H9 (cell line): ENCODE results near the gene ADSL. TPM values are rescaled to one million over a fixed set of nuclear protein-coding genes. Genes with fewer than 3 reads are reported as not detected.

Experiments
- DNase-seq: peaks from one replicate; pipeline ENCODE4 v3.0.0-alpha.2; 2017
- H2AFZ ChIP-seq: one replicate; pipeline ENCODE4 v1.6.1; 2013; ENCODE audit warnings: mild to moderate bottlenecking, low read length, control low read depth, moderate library complexity
- H2AK5ac ChIP-seq: 2 replicates; pipeline ENCODE4 v1.6.1; 2013; ENCODE audit warnings: low read length, control low read depth, mixed read lengths; ENCODE audit not compliant: insufficient read length
- H2BK120ac ChIP-seq: one replicate; pipeline ENCODE4 v1.6.1; 2013; ENCODE audit warnings: low read depth, mild to moderate bottlenecking, low read length, control low read depth, inconsistent platforms; ENCODE audit not compliant: poor library complexity, severe bottlenecking
- H2BK12ac ChIP-seq: 2 replicates; pipeline ENCODE4 v1.6.1; 2013; ENCODE audit warnings: low read length, control low read depth, mixed read lengths, low read depth; ENCODE audit not compliant: insufficient read length
- H2BK15ac ChIP-seq: 2 replicates; pipeline ENCODE4 v1.6.1; 2013; ENCODE audit warnings: low read depth, low read length, control low read depth
- H2BK20ac ChIP-seq: one replicate; pipeline ENCODE4 v1.6.1; 2013; ENCODE audit warnings: low read depth, mild to moderate bottlenecking, low read length, control low read depth, inconsistent platforms; ENCODE audit not compliant: poor library complexity, severe bottlenecking
- H2BK5ac ChIP-seq: 2 replicates; pipeline ENCODE4 v1.6.1; 2013; ENCODE audit warnings: low read length, control low read depth, mixed read lengths; ENCODE audit not compliant: insufficient read length
- H3K14ac ChIP-seq: 2 replicates; pipeline ENCODE4 v1.6.1; 2013; ENCODE audit warnings: low read length, control low read depth; ENCODE audit not compliant: insufficient read depth
- H3K18ac ChIP-seq: 2 replicates; pipeline ENCODE4 v1.6.1; 2013; ENCODE audit warnings: low read depth, mild to moderate bottlenecking, mixed read lengths, low read length, control low read depth; ENCODE audit not compliant: insufficient read length
- H3K23ac ChIP-seq: 2 replicates; pipeline ENCODE4 v1.6.1; 2013; ENCODE audit warnings: low read length, control low read depth, mixed read lengths, low read depth; ENCODE audit not compliant: insufficient read length
- H3K23me2 ChIP-seq: 2 replicates; pipeline ENCODE4 v1.6.1; 2013; ENCODE audit warnings: low read depth, mild to moderate bottlenecking, mixed read lengths, low read length, control low read depth; ENCODE audit not compliant: insufficient read length, poor library complexity, severe bottlenecking
- H3K27ac ChIP-seq: 2 replicates; pipeline ENCODE4 v1.5.1; 2013; ENCODE audit warnings: low read length, control low read depth, mixed read lengths, low read depth; ENCODE audit not compliant: insufficient read length
- H3K27me3 ChIP-seq: 2 replicates; pipeline ENCODE4 v1.6.1; 2013; ENCODE audit warnings: low read length, control low read depth, inconsistent platforms; ENCODE audit not compliant: insufficient read depth
- H3K4ac ChIP-seq: 2 replicates; pipeline ENCODE4 v1.6.1; 2013; ENCODE audit warnings: low read depth, mild to moderate bottlenecking, control low read depth, inconsistent platforms, low read length, moderate library complexity
- H3K4me1 ChIP-seq: 2 replicates; pipeline ENCODE4 v1.6.1; 2013; ENCODE audit warnings: low read length, control low read depth, inconsistent platforms; ENCODE audit not compliant: insufficient read depth
- H3K4me2 ChIP-seq: 2 replicates; pipeline ENCODE4 v1.6.1; 2013; ENCODE audit warnings: low read length, control low read depth, mixed read lengths; ENCODE audit not compliant: insufficient read length, insufficient read depth
- H3K56ac ChIP-seq: 2 replicates; pipeline ENCODE4 v1.6.1; 2013; ENCODE audit warnings: low read depth, mild to moderate bottlenecking, mixed read lengths, low read length, control low read depth; ENCODE audit not compliant: insufficient read length
- H3K79me1 ChIP-seq: 2 replicates; pipeline ENCODE4 v1.6.1; 2013; ENCODE audit warnings: low read depth, mild to moderate bottlenecking, moderate library complexity, low read length, control low read depth, inconsistent platforms; ENCODE audit not compliant: insufficient read depth, poor library complexity, severe bottlenecking
- H3K79me2 ChIP-seq: 2 replicates; pipeline ENCODE4 v1.6.1; 2013; ENCODE audit warnings: low read length, control low read depth, inconsistent platforms; ENCODE audit not compliant: insufficient read depth
- H3K9ac ChIP-seq: 2 replicates; pipeline ENCODE4 v1.6.1; 2013; ENCODE audit warnings: low read length, control low read depth, mixed read lengths; ENCODE audit not compliant: insufficient read length; ENCODE audit errors: extremely low read depth
- H3K9me3 ChIP-seq: one replicate; pipeline ENCODE4 v1.6.1; 2013; ENCODE audit warnings: low read depth, low read length, inconsistent platforms; ENCODE audit not compliant: control insufficient read depth
- H3T11ph ChIP-seq: one replicate; pipeline ENCODE4 v1.6.1; 2013; ENCODE audit warnings: mild to moderate bottlenecking, low read length, control low read depth, inconsistent platforms
- H4K20me1 ChIP-seq: one replicate; pipeline ENCODE4 v1.6.1; 2013; ENCODE audit not compliant: control insufficient read depth, insufficient read length, insufficient read depth
- H4K5ac ChIP-seq: 2 replicates; pipeline ENCODE4 v1.6.1; 2013; ENCODE audit warnings: low read depth, mild to moderate bottlenecking, mixed read lengths, low read length, control low read depth; ENCODE audit not compliant: insufficient read length
- H4K8ac ChIP-seq: replicated peaks from 2 replicates; pipeline ENCODE4 v1.6.1; 2013; ENCODE audit warnings: low read length, control low read depth, mixed read lengths, low read depth; ENCODE audit not compliant: insufficient read length
- H4K91ac ChIP-seq: 2 replicates; pipeline ENCODE4 v1.6.1; 2013; ENCODE audit warnings: low read depth, mild to moderate bottlenecking, moderate library complexity, mixed read lengths, low read length, control low read depth; ENCODE audit not compliant: insufficient read length
- H3K27ac Mint-ChIP-seq, 3 experiments: 2 replicates in 2 of 3; 3 replicates in 1 of 3; pipeline ENCODE4 v1.8.0; 2020 to 2021; ENCODE audit warnings: mixed read lengths in 3 of 3, mild to moderate bottlenecking in 1 of 3, moderate library complexity in 1 of 3
- H3K27me3 Mint-ChIP-seq: 2 replicates; pipeline ENCODE4 v1.8.0; 2021; ENCODE audit warnings: low read depth, mild to moderate bottlenecking, moderate library complexity, mixed read lengths
- H3K36me3 Mint-ChIP-seq, 3 experiments: 2 replicates in 2 of 3; 3 replicates in 1 of 3; pipeline ENCODE4 v1.8.0; 2020 to 2021; ENCODE audit warnings: low read depth in 3 of 3, mixed read lengths in 3 of 3; ENCODE audit not compliant: insufficient read depth in 1 of 3
- H3K4me1 Mint-ChIP-seq, 2 experiments: 2 replicates each; pipeline ENCODE4 v1.8.0; 2020; ENCODE audit warnings: mixed read lengths in 2 of 2
- H3K4me3 Mint-ChIP-seq, 2 experiments: 2 replicates in 1 of 2; 3 replicates in 1 of 2; pipeline ENCODE4 v1.8.0; 2020 to 2021; ENCODE audit warnings: mild to moderate bottlenecking in 2 of 2, mixed read lengths in 2 of 2, moderate library complexity in 1 of 2
- H3K9me3 Mint-ChIP-seq, 2 experiments: 2 replicates in 1 of 2; 3 replicates in 1 of 2; pipeline ENCODE4 v1.8.0; 2020; ENCODE audit warnings: mild to moderate bottlenecking in 2 of 2, mixed read lengths in 2 of 2, moderate library complexity in 1 of 2
- WGBS: extraction: QIAGEN DNeasy Blood & Tissue Kit; methylation state at CpG from one replicate; pipeline ENCODE4 v1.1.7; 2013; ENCODE audit warnings: missing lambda C conversion rate, low lambda C conversion rate, mixed read lengths; ENCODE audit not compliant: insufficient read length; ENCODE audit errors: extremely low coverage; 5-methylcytosine and 5-hydroxymethylcytosine counted together
- total RNA-seq: library from RNA; stranded (reverse); gene quantifications from 2 replicates; pipeline ENCODE4 v1.2.1, GENCODE V29; 2021
- TF ChIP-seq, protein P1 (sequence below): fragments of 200-600 bp; sonication (generic); conservative IDR thresholded peaks from 3 replicates; pipeline ENCODE4 v1.8.0; 2021; ENCODE audit warnings: antibody characterized with exemption, mild to moderate bottlenecking

The ADSL gene
- total RNA-seq, 1 experiment from 2014 or later: 175 TPM

DNA sequence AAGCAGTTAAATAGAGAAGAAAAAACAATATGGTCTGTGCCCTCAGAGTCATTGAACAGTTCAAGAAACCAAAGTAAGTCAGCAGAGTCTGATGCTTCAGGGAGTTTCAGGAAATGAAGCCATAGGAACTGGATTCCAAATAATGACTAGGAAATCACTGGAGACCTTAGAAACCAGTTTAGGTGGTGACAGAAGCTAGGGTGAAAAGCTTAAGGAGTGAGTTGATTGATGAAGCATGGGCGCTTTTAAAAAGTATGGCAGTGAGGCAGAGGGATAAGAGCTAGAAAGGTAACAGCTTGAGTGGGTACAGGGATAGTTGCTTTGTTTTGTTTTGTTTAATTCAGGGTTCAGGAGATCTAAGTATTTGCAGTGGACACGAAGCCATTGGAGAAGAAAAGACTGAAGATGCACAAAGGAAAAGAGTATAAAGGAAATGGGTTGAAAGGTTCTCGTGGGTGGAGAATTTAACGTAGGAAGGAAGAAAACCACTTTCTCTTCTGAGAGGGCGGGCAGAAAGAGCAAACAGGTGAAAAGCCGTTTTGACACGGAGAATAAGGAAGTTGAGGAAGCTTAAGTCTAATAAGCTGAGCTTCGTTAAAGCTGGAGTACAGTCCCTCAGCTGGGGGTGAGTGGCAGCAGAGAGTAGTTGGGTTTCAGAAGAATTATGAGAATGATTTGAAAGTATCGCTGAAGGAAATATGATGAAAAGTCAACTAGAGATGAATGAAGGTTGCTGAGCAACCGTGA, 38.9 kb downstream of the ADSL start:
- H3K4me2 ChIP-seq: no peak overlapping the region
- Mint-ChIP-seq H3K4me1 (peaks cover 0 to 10% of the 10 kb centered on the region in 2 experiments), H3K27me3 (no peaks in the 10 kb centered on the region), H3K36me3 (peaks cover 0 to 5% (median 0%) of the 10 kb centered on the region in 3 experiments; a peak in 4 of 7 replicates), H3K4me3 (no peak overlapping the region), H3K27ac (peak overlapping the region in 1 of 3 experiments; percentile 12; a peak in 2 of 7 replicates), H3K9me3 (no peaks in the 10 kb centered on the region)
- no peak overlapping the region for H4K91ac ChIP-seq
- WGBS: no CpG with 5 or more reads among the region's 10 CpGs
- peaks cover 4% of the 10 kb centered on the region; the same call in 1 of the 2 replicates for H3K79me2 ChIP-seq
- H3K56ac ChIP-seq: no peak overlapping the region
- no peak overlapping the region for H2BK120ac ChIP-seq
- H3K27ac ChIP-seq: no peak overlapping the region
- H3K79me1 ChIP-seq: no peaks in the 10 kb centered on the region
- no peak overlapping the region for H2AK5ac ChIP-seq
- no peaks in the 10 kb centered on the region for H3K4me1 ChIP-seq
- no peak overlapping the region for H4K5ac ChIP-seq
- H2BK5ac ChIP-seq: no peak overlapping the region
- no peak overlapping the region for H3K4ac ChIP-seq
- H2BK15ac ChIP-seq: no peak overlapping the region
- no peak overlapping the region for H3T11ph ChIP-seq
- H4K20me1 ChIP-seq: no peaks in the 10 kb centered on the region
- no peak overlapping the region for H2BK20ac ChIP-seq
- no peaks in the 10 kb centered on the region for H3K27me3 ChIP-seq
- H3K9me3 ChIP-seq: no peaks in the 10 kb centered on the region
- TF ChIP-seq, protein P1, sequence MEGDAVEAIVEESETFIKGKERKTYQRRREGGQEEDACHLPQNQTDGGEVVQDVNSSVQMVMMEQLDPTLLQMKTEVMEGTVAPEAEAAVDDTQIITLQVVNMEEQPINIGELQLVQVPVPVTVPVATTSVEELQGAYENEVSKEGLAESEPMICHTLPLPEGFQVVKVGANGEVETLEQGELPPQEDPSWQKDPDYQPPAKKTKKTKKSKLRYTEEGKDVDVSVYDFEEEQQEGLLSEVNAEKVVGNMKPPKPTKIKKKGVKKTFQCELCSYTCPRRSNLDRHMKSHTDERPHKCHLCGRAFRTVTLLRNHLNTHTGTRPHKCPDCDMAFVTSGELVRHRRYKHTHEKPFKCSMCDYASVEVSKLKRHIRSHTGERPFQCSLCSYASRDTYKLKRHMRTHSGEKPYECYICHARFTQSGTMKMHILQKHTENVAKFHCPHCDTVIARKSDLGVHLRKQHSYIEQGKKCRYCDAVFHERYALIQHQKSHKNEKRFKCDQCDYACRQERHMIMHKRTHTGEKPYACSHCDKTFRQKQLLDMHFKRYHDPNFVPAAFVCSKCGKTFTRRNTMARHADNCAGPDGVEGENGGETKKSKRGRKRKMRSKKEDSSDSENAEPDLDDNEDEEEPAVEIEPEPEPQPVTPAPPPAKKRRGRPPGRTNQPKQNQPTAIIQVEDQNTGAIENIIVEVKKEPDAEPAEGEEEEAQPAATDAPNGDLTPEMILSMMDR: no peak
- H3K9ac ChIP-seq: no peak overlapping the region
- H3K23me2 ChIP-seq: no peaks in the 10 kb centered on the region
- H2BK12ac ChIP-seq: no peak overlapping the region
- H3K14ac ChIP-seq: no peak overlapping the region
- no peak overlapping the region for H4K8ac ChIP-seq
- H3K18ac ChIP-seq: no peak overlapping the region
- no peak overlapping the region for H2AFZ ChIP-seq
- H3K23ac ChIP-seq: no peak overlapping the region
- DNase-seq: no peak
